ENCODE measurements around the gene AP1S1.

Gene AP1S1

GRCh38 chr7:101159696-101160674 lies 5.7 kb downstream of the AP1S1 start:
- DNase-seq: no peak

- DNase-seq: no peak
These were observed 6.6 kb downstream of the AP1S1 start for GRCh38 chr7:101160910-101161309.

DNA sequence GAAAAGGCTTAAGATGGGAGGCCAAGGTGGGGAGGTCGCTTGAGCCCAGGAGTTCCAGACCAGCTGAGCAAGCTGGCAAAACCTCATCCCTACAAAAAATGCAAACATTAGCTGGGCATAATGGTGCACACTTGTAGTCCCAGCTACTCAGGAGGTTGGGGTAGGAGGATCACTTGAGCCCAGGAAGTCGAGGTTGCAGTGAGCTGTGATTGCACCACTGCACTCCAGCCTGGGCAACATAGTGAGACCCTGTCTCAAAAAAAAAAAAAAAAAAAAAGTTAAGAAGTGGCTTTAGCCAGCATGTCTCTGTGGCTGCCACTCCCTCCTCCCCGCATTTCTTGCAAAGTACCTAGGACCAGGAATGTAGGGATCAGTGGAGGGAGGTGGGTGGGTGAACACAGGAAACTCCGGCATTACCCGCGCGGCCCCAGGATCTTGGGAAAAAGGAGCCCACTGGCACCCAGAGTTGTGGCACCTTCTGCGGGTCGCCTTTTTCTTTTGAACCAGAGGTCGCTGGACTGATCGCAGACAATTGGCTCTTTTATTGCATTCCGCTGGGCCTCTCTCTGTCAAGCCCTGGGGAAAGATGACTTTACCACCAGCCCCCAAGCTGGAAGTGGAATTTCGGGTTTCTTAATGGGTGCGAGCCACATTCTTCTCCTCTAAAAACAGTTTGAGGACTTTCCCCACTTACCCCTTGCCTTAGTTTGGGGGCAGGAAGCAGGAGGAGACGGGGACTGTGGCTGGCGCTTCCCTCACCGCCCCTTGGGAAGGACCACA lies 7.6 kb downstream of the AP1S1 start:
- no peak for DNase-seq

GRCh38 chr7:101162551-101163278 lies 8.4 kb downstream of the AP1S1 start:
- no peak for DNase-seq

DNA sequence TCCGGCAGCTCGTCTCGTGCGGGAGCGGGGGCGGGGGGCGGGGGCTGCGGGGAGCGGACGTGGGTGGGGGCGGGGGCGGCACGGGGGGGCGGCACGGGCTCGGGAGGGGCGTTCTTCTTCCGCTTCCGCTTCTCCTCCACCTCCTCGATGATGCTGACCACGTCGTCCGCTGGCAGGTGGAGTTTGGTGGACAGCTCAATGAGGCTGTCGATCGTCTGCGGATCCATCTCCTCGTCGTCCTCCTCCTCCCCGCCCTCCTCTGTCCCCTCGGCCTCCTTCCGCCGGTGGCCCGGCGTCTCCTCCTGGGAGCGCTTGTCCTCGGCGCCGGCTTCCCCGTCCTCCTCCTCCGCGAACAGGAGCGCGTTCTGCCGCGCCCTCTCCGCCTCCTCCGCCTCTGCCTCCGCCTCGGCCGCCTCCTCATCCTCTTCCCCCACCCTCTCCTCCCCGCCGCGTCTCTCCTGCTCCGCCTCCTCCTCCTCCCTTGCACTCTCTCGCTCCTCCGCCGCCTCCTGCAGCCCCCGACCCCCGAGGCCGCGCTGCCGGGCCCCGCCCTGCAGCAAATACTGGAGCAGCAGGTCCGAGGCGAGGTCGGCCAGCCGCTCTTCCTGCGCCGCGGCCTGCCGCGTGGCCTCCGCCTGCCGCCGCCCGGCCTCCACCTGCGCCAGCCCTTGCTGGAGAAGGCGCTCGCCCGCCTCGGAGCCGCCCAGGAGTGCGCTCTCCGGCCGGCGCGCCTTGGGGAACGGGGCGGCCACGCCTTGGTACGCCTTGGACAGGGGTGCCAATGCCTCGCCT lies 9.2 kb downstream of the AP1S1 start:
- DNase-seq: no peak

DNA sequence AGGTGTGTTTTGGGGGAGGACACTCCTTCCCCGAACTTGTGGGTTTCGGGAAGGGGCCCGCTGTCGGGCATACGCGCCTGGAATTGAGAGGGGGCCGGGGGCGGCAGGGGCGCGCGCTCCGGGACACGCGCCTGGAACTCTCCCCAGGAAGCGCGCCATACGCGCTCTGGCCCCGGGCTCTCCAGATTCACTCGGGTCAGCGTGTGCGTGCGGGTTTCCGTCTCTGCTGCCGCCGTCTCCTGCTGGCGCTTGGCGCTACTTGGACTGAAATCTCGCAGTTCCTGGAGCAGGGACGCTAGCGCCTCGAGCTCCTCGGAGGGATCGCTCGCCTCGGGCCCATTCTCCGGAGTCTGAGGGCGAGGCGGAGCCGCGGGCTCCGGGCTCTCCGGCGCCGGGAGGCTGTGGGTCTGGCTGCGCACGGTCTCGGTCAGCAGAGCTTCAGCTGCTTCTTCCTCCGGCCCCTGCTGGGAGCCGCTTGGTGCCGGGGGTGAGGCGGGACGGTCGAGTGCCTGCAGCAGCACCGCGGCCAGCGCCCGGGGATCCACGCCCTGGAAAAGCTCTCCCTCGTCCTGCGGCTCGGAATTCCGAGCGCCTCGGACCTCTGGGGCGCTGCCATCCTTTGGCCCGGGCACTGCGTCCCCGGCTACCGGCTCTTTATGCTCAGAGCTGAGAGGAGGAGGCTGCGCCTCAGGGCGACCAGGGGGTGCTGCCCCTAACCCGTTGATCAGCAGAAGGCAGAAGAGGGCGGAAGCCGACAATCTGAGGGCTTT lies 10.0 kb downstream of the AP1S1 start:
- DNase-seq: no peak

DNA sequence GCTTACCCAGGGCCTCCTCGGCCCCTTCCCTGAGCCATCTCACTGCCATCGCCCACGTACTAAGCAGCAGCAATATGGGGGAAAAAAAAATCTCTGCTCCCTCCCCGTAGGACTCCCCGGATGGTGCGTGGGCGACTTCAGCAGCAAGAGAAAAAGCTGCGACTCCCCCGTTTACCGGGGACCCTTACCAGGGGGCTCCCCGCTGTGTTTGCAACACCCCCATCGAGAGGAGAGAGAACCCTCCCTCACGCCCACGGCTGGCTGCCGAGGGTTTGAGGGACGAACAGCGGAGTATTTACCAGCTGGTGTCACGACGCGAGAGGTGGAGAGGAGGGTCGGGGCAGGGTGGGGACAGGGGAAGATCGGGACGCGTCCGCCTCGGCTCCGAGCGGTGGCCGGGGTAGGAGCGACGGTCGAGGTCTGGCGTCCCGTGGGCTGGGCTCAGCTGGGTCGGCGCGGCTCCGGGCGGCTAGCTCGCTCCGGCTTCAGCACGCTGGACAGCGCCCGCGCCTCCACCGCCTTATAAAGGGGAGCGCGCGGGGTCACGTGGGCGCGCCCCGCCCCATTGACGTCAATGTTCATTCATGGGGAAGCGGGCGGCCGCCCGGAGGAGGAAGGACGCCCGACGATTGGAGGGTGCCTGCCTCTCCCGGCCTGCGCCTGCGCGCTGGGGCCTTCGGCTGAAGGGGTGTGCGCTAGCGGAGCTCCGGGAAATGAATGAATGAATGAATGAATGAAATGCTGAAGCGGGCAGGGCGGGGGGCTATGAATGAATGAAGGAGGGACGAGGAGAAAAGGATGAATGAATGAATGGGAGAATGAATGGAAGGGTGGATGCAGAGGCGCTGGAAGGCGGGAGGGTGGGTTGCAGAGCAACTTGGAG lies 11.0 kb downstream of the AP1S1 start, which contains the start of gene VGF:
TSS of gene VGF (minus strand) at position 495 of the 883 bp plus-strand sequence. CDS start 726 bp downstream, outside the sequence.
- DNase-seq: peak; percentile 91

DNA sequence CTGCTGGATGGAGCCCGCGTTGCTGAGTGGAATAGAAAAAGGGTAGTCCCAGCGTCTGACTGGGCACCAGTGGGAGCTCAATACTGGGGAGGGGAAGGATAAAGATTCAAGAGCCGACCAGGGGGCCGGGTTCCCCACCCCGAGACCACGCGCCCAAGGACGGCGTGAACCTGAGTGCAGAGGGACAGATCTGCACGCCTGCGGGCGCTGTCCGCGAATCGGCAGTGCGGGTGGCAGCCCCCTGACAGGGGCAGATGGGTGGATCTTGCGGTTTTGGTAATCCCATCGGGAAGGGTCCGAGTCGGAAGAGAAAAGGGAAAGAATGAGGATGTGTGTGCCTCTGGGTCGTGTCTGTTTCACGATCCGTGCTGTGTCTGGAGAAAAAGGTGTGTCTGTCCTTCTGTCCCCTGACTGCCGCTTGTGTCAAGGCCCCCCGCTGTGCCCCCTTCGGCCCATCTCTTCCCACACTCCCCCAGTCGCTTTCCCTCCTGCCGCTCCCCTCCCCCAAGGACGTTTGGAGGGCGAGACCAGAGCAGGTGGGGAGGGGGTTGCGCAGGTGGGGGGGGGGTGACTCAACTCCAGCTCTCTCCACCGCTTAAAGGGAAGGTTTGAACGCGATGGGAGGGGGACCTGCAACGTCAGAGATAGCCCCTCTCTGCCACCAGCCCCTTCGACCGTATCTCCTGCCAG lies 11.8 kb downstream of the AP1S1 start:
- no peak for DNase-seq

- no peak for DNase-seq
These were observed 12.3 kb downstream of the AP1S1 start for GRCh38 chr7:101166648-101166908.

GRCh38 chr7:101166909-101167644 lies 12.8 kb downstream of the AP1S1 start:
- no peak for DNase-seq

DNA sequence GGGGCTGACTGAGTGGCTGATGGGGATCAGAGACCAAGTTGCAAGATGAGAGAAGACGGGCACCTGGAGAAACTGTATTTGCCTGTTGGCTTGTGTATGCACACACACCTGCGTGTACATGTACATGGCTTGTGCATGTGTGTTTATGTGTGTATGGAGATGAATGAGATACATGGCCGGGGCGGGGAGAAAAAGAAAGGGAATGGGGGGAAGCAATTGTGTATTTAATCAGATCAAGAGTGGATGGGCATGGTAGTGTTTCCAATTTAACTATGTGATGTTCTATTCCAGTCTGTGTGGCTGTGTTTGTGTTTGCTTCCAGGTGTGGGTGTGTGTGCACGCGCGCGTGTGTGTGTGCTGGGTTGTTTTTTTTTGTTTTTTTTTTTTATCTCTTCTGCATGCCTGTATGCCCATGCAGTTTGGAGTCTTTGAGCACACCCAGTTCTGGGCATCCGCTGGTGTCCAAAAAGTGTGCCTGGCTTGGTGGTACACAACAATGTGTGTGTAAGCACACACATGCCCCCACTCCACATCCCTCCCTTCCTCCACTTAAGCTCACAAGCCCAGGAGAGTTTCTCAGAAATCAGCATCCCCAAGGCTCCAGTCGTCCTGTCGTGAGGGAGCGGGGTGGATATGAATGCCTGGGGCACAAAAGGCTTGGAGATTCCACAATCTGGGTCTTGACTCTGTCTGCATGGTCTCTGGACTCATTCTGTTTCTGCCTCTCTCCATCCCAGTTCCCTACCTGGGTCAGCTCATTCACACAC lies 13.6 kb downstream of the AP1S1 start:
- DNase-seq: no peak

- no peak for DNase-seq
These were observed 14.3 kb downstream of the AP1S1 start for GRCh38 chr7:101168412-101169049.

- DNase-seq: no peak
These were observed 15.0 kb downstream of the AP1S1 start for GRCh38 chr7:101169110-101169837.

GRCh38 chr7:101169838-101170551 lies 15.7 kb downstream of the AP1S1 start:
- DNase-seq: peak; percentile 82

DNA sequence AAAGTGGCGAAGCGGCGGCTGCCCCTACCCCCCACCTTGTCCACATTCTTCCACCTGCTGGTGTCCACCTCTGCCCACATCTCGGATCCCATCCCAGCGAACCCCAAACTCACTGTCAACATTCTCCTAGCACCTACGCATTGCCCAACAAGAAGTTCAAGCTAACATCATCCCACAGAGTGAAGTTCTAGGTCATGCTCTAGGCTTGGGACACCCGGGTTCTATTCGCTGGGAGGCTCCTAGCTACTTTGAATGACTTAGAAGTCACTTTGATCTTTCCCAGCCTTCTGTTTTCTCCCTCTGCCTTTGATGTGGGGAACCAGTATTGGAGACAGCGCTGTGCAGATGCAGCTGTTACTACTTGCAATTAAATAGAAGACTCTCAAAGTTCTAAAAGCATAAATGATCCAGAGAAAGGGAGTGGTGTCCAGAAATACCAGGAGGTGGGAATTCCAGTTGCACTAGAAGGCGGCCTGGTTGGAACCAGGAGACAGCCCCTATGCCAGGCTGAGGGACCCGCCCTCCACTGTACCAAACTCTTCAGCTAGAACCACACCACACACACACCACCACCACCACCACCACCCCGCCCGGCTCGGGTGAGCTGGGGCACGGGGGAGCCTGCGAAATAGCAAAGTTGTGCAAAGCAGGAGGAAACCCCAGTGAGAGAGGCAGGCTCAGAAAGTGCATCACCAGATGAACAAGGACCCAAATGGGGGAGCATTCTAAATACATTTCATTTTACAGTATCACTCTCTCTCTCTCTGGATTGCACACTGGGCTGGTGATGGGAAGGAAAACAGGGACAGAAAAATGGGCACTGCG lies 16.6 kb downstream of the AP1S1 start:
- DNase-seq: no peak

DNA sequence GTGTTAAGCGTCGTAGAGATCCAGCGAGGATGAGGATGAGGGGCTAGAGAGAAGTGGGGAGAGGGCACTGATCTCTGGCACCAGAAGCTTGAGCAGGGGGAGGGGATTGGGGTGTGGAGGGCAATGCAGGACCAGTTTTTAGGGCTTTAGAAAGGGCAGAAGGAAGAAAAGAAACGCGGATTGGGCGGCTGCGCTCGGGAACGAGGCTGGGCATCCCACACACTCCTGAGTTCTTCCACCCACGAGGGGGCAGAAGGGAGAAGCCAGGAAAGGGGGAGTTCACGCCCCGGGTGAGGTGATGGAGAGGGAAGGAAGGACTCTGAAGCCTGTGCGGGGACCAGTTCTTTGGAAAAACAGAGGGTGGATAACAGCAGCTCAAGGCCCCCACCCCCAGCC lies 17.2 kb downstream of the AP1S1 start:
- no peak for DNase-seq
